AG08396 (cell line): Measurements from ENCODE around the gene REEP6.

Experiments
- DNase-seq: peaks from one replicate; pipeline ENCODE4 v3.0.0; 2012; ENCODE audit warnings: low spot score, mixed read lengths

The REEP6 gene

GRCh38 chr19:1456121-1456900 lies 34.7 kb upstream of the REEP6 start:
- no peak for DNase-seq

- no peak for DNase-seq
Observed at GRCh38 chr19:1457031-1457739, 33.8 kb upstream of the REEP6 start.

GRCh38 chr19:1457892-1458291 lies 33.1 kb upstream of the REEP6 start:
- DNase-seq = no peak

- no peak for DNase-seq
Observed at GRCh38 chr19:1459479-1459878, 31.5 kb upstream of the REEP6 start.

- DNase-seq = no peak
Observed at GRCh38 chr19:1460033-1460995, 30.7 kb upstream of the REEP6 start.

- no peak for DNase-seq
Observed at GRCh38 chr19:1461862-1462261, 29.1 kb upstream of the REEP6 start.

GRCh38 chr19:1465191-1466016 lies 25.6 kb upstream of the REEP6 start:
- peak; percentile 80 for DNase-seq

- DNase-seq = no peak
Observed at GRCh38 chr19:1466018-1466460, 24.9 kb upstream of the REEP6 start.

- no peak for DNase-seq
Observed at GRCh38 chr19:1466461-1467214, 24.3 kb upstream of the REEP6 start.

GRCh38 chr19:1467215-1467489 lies 23.8 kb upstream of the REEP6 start:
- DNase-seq = no peak

GRCh38 chr19:1467490-1468273 lies 23.3 kb upstream of the REEP6 start:
- DNase-seq = no peak

- DNase-seq = no peak
Observed at GRCh38 chr19:1468274-1468820, 22.6 kb upstream of the REEP6 start.

GRCh38 chr19:1468821-1469254 lies 22.1 kb upstream of the REEP6 start:
- peak; percentile 71 for DNase-seq

- DNase-seq = no peak
Observed at GRCh38 chr19:1469255-1470054, 21.5 kb upstream of the REEP6 start.

- no peak for DNase-seq
Observed at GRCh38 chr19:1470055-1470304, 21.0 kb upstream of the REEP6 start.

- DNase-seq = peak; percentile 72
Observed at GRCh38 chr19:1470305-1471009, 20.5 kb upstream of the REEP6 start.

- DNase-seq = no peak
Observed at GRCh38 chr19:1471010-1471514, 19.9 kb upstream of the REEP6 start.

- DNase-seq = no peak
Observed at GRCh38 chr19:1471515-1472160, 19.3 kb upstream of the REEP6 start.
